Measurements from ENCODE around the gene ENC1. TPM values are rescaled to one million over a fixed set of nuclear protein-coding genes. Genes with fewer than 3 reads are reported as not detected.

The ENC1 gene
- total RNA-seq, 1 experiment from 2014 or later, result 37.0 TPM

DNA sequence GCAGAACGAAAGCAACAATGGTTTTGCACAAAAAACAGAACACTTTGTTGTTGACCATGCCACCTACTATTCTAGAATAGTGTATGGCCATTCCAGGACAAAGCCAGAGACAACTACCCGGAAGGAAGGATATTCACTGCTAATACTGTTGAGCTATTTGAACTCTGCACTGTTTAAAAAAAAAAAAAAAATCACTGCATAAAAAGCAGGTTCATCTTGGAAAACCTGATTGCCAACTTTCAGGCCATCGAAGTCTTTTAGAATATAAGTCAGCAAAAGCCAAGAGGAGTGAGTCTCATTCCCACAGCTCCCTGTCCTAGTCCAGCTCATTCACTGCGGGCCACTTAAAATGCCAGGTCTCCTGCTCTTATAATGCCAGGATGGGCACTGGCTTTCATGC lies 4.0 kb downstream of the ENC1 start:
- no peak overlapping the region; the same call in 1 of the 2 replicates for H3K27ac ChIP-seq (ENCODE audit: low read length)
- H3K4me1 ChIP-seq (ENCODE audit: control insufficient read depth, insufficient read depth, low read length), result peaks cover 52% of the 10 kb centered on the region
- no peaks in the 10 kb centered on the region for H3K9me3 ChIP-seq (ENCODE audit: control insufficient read depth, insufficient read depth, low read depth, low read length)
- intact Hi-C loops (cut with micrococcal nuclease; ENCODE audit: unreplicated experiment) (no loop called here), in situ Hi-C loops (cut with HindIII; ENCODE audit: low pct_unique_long_range_greater_than_20kb, low sequenced_read_pairs) (no loop called here)
- ATAC-seq (no peak), DNase-seq (ENCODE audit: low read depth, low spot score) (no peak)
- peaks cover 7% of the 10 kb centered on the region for H3K36me3 ChIP-seq (ENCODE audit: control insufficient read depth, insufficient read depth, low read length)
- no peak for TF ChIP-seq SIN3A (IDR thresholded peaks at IDR 0.05; ENCODE audit: borderline replicate concordance, insufficient read depth, low read depth, low read length)
- TF ChIP-seq POLR2AphosphoS5 (IDR thresholded peaks at IDR 0.05; ENCODE audit: low read depth, low read length), result no peak
- TF ChIP-seq, protein P1, sequence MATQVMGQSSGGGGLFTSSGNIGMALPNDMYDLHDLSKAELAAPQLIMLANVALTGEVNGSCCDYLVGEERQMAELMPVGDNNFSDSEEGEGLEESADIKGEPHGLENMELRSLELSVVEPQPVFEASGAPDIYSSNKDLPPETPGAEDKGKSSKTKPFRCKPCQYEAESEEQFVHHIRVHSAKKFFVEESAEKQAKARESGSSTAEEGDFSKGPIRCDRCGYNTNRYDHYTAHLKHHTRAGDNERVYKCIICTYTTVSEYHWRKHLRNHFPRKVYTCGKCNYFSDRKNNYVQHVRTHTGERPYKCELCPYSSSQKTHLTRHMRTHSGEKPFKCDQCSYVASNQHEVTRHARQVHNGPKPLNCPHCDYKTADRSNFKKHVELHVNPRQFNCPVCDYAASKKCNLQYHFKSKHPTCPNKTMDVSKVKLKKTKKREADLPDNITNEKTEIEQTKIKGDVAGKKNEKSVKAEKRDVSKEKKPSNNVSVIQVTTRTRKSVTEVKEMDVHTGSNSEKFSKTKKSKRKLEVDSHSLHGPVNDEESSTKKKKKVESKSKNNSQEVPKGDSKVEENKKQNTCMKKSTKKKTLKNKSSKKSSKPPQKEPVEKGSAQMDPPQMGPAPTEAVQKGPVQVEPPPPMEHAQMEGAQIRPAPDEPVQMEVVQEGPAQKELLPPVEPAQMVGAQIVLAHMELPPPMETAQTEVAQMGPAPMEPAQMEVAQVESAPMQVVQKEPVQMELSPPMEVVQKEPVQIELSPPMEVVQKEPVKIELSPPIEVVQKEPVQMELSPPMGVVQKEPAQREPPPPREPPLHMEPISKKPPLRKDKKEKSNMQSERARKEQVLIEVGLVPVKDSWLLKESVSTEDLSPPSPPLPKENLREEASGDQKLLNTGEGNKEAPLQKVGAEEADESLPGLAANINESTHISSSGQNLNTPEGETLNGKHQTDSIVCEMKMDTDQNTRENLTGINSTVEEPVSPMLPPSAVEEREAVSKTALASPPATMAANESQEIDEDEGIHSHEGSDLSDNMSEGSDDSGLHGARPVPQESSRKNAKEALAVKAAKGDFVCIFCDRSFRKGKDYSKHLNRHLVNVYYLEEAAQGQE (IDR thresholded peaks at IDR 0.05; ENCODE audit: insufficient read depth in 1 of 2, low read depth in 2 of 2, low read length in 1 of 2), result no peak
- TF ChIP-seq, protein P2, sequence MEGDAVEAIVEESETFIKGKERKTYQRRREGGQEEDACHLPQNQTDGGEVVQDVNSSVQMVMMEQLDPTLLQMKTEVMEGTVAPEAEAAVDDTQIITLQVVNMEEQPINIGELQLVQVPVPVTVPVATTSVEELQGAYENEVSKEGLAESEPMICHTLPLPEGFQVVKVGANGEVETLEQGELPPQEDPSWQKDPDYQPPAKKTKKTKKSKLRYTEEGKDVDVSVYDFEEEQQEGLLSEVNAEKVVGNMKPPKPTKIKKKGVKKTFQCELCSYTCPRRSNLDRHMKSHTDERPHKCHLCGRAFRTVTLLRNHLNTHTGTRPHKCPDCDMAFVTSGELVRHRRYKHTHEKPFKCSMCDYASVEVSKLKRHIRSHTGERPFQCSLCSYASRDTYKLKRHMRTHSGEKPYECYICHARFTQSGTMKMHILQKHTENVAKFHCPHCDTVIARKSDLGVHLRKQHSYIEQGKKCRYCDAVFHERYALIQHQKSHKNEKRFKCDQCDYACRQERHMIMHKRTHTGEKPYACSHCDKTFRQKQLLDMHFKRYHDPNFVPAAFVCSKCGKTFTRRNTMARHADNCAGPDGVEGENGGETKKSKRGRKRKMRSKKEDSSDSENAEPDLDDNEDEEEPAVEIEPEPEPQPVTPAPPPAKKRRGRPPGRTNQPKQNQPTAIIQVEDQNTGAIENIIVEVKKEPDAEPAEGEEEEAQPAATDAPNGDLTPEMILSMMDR (IDR thresholded peaks at IDR 0.05), result no peak
- TF ChIP-seq TCF7L2 (IDR thresholded peaks at IDR 0.05; ENCODE audit: low read depth, low read length), result no peak
- ChIA-PET CTCF (no interaction called here), POLR2A (interaction anchor here (0.5 kb wide), 1 partner anchor 17 kb away, joined by 3 read pairs; no protein-coding TSS in a partner anchor)
- H3K4me3 ChIP-seq (ENCODE audit: low read depth in 2 of 2, low read length in 2 of 2), result no peak overlapping the region
- no peaks in the 10 kb centered on the region for H3K27me3 ChIP-seq (ENCODE audit: control insufficient read depth, insufficient read depth, low read length)
- BruUV-seq (replicated peaks), result no TSS peak

DNA sequence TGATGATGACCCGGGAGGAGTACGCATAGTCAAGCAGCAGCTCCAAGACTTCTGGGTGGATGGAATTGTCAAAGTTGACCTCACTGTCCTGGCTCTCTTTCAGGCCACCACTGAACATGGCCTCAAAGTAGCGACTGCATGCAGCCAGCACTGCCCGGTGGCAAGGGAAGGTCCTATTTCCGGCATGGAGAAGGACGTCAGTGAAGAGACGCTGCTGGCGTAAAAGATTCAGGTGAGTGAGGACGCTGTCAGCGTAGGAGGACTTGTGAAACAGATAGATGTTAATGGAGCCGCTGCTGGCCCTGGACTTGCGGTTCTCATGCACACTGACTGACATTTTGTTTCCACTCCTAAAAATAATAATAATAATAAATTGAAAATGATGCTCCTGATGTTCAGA lies 4.4 kb downstream of the ENC1 start:
- H3K27ac ChIP-seq (ENCODE audit: low read length), result no peak overlapping the region
- no peaks in the 10 kb centered on the region for H3K27me3 ChIP-seq (ENCODE audit: control insufficient read depth, insufficient read depth, low read length)
- no peaks in the 10 kb centered on the region for H3K9me3 ChIP-seq (ENCODE audit: control insufficient read depth, insufficient read depth, low read depth, low read length)
- ChIA-PET POLR2A (no interaction called here), CTCF (no interaction called here)
- ATAC-seq (no peak), DNase-seq (ENCODE audit: low read depth, low spot score) (no peak)
- no TSS peak for BruUV-seq (replicated peaks)
- intact Hi-C loops (cut with micrococcal nuclease; ENCODE audit: unreplicated experiment) (no loop called here), in situ Hi-C loops (cut with HindIII; ENCODE audit: low pct_unique_long_range_greater_than_20kb, low sequenced_read_pairs) (no loop called here)
- TF ChIP-seq, protein P2 (IDR thresholded peaks at IDR 0.05), result no peak
- peaks cover 7% of the 10 kb centered on the region for H3K36me3 ChIP-seq (ENCODE audit: control insufficient read depth, insufficient read depth, low read length)
- H3K4me1 ChIP-seq (ENCODE audit: control insufficient read depth, insufficient read depth, low read length), result peaks cover 56% of the 10 kb centered on the region
- H3K4me3 ChIP-seq (ENCODE audit: low read depth in 2 of 2, low read length in 2 of 2), result no peak overlapping the region
